ENCODE data around the gene RPL5. TPM values are rescaled to one million over a fixed set of nuclear protein-coding genes. Genes with fewer than 3 reads are reported as not detected.

RPL5 gene
- total and polyA plus RNA-seq, 2 donors from 2014 or later: 786 to 1,286 TPM

- no peaks in the 10 kb centered on the region for H3K36me3 ChIP-seq (ENCODE audit: control insufficient read depth in 2 of 3, insufficient read depth in 3 of 3, low read length in 3 of 3)
- H3K27ac ChIP-seq (ENCODE audit: low read depth in 2 of 2, low read length in 2 of 2): no peak overlapping the region
- no peaks in the 10 kb centered on the region for H3K27me3 ChIP-seq (ENCODE audit: control insufficient read depth, insufficient read depth, low read length)
- no peak for TF ChIP-seq CTCF (IDR thresholded peaks at IDR 0.05; ENCODE audit: borderline replicate concordance, extremely low read depth, insufficient read depth)
- intact Hi-C loops (cut with DNase I): no loop called here
- H3K4me1 ChIP-seq (ENCODE audit: control insufficient read depth in 2 of 3, insufficient read depth in 2 of 3, low read depth in 1 of 3, low read length in 3 of 3): peaks cover 0 to 3% (median 0%) of the 10 kb centered on the region in 3 donors
- DNase-seq: no peak
- no peaks in the 10 kb centered on the region for H3K9me3 ChIP-seq (ENCODE audit: control insufficient read depth in 2 of 3, insufficient read depth in 1 of 3, low read length in 3 of 3)
- H3K4me3 ChIP-seq (ENCODE audit: low read length in 3 of 3): no peak overlapping the region
- no peak for FAIRE-seq
- no peak overlapping the region for H3K9ac ChIP-seq (ENCODE audit: low read length in 3 of 3)
Measured at GRCh38 chr1:92857817-92858216, 26.0 kb downstream of the RPL5 start.

GRCh38 chr1:92858564-92859399 is 26.9 kb downstream of the RPL5 start:
- peaks cover 0 to 3% (median 0%) of the 10 kb centered on the region in 3 donors for H3K4me1 ChIP-seq (ENCODE audit: control insufficient read depth in 2 of 3, insufficient read depth in 2 of 3, low read depth in 1 of 3, low read length in 3 of 3)
- H3K9ac ChIP-seq (ENCODE audit: low read length in 3 of 3): no peak overlapping the region
- no peak overlapping the region for H3K27ac ChIP-seq (ENCODE audit: low read depth in 2 of 2, low read length in 2 of 2)
- TF ChIP-seq CTCF (IDR thresholded peaks at IDR 0.05; ENCODE audit: borderline replicate concordance, extremely low read depth, insufficient read depth): peak; percentile 97
- DNase-seq: peak in 4 of 5 donors; percentile 53 to 92 (median 74)
- H3K4me3 ChIP-seq (ENCODE audit: low read length in 3 of 3): peak overlapping the region; percentile 32 to 67 (median 52)
- no peaks in the 10 kb centered on the region for H3K36me3 ChIP-seq (ENCODE audit: control insufficient read depth in 2 of 3, insufficient read depth in 3 of 3, low read length in 3 of 3)
- H3K27me3 ChIP-seq (ENCODE audit: control insufficient read depth, insufficient read depth, low read length): no peaks in the 10 kb centered on the region
- H3K9me3 ChIP-seq (ENCODE audit: control insufficient read depth in 2 of 3, insufficient read depth in 1 of 3, low read length in 3 of 3): no peaks in the 10 kb centered on the region
- FAIRE-seq: peak; percentile 99
- intact Hi-C loops (cut with DNase I): no loop called here

GRCh38 chr1:92859400-92860039 is 27.7 kb downstream of the RPL5 start:
- Histone ChIP-seq H3K4me1 (ENCODE audit: control insufficient read depth in 2 of 3, insufficient read depth in 2 of 3, low read depth in 1 of 3, low read length in 3 of 3) (peaks cover 0 to 3% (median 0%) of the 10 kb centered on the region in 3 donors), H3K9ac (ENCODE audit: low read length in 3 of 3) (no peak overlapping the region), H3K9me3 (ENCODE audit: control insufficient read depth in 2 of 3, insufficient read depth in 1 of 3, low read length in 3 of 3) (no peaks in the 10 kb centered on the region), H3K4me3 (ENCODE audit: low read length in 3 of 3) (peak overlapping the region in 2 of 3 donors; percentile 52 to 67), H3K27ac (ENCODE audit: low read depth in 2 of 2, low read length in 2 of 2) (no peak overlapping the region), H3K27me3 (ENCODE audit: control insufficient read depth, insufficient read depth, low read length) (no peaks in the 10 kb centered on the region), H3K36me3 (ENCODE audit: control insufficient read depth in 2 of 3, insufficient read depth in 3 of 3, low read length in 3 of 3) (no peaks in the 10 kb centered on the region)
- FAIRE-seq (no peak), DNase-seq (peak in 1 of 5 donors; percentile 36)
- no peak for TF ChIP-seq CTCF (IDR thresholded peaks at IDR 0.05; ENCODE audit: borderline replicate concordance, extremely low read depth, insufficient read depth)
- intact Hi-C loops (cut with DNase I): no loop called here
